Heart left ventricle (tissue), 16 donors: Measurements from ENCODE around the gene DGKZ. TPM values are rescaled to one million over a fixed set of nuclear protein-coding genes. Genes with fewer than 3 reads are reported as not detected.

Source experiments
- ATAC-seq, 4 donors: fragments of 200-7000 bp; cut with Tn5 transposase; one replicate each; pipeline ENCODE4 v1.9.1; 2020 to 2022; ENCODE audit warnings: moderate library complexity in 4 of 4, mild to moderate bottlenecking in 3 of 4, moderate number of reproducible peaks in 1 of 4
- DNase-seq, 5 donors: peaks; one replicate each; pipeline ENCODE4 v3.0.0-alpha.2; 2020
- H3K27ac ChIP-seq, 12 donors: fragments of 200-600 bp; sonication (generic) in 4 of 12; one replicate each; pipeline versions ENCODE4 v1.5.0 to v1.8.0; 2016 to 2022; ENCODE audit warnings: mild to moderate bottlenecking in 2 of 12
- H3K27me3 ChIP-seq, 9 donors: fragments of 200-600 bp; sonication (generic) in 2 of 9; one replicate each; pipeline versions ENCODE4 v1.5.1 to v1.8.0; 2016 to 2022; ENCODE audit warnings: mild to moderate bottlenecking in 3 of 9
- H3K36me3 ChIP-seq, 9 donors: fragments of 200-600 bp; sonication (generic) in 2 of 9; one replicate each; pipeline versions ENCODE4 v1.5.0 to v1.8.0; 2018 to 2022; ENCODE audit warnings: mild to moderate bottlenecking in 2 of 9
- H3K4me1 ChIP-seq, 12 donors: fragments of 200-600 bp; sonication (generic) in 4 of 12; one replicate each; pipeline versions ENCODE4 v1.5.0 to v1.8.0; 2016 to 2022; ENCODE audit warnings: mild to moderate bottlenecking in 3 of 12
- H3K4me3 ChIP-seq, 12 donors: fragments of 200-600 bp; sonication (generic) in 4 of 12; one replicate each; pipeline versions ENCODE4 v1.5.0 to v1.8.0; 2017 to 2022; ENCODE audit warnings: mild to moderate bottlenecking in 9 of 12, moderate library complexity in 4 of 12
- H3K9me3 ChIP-seq, 12 donors: fragments of 200-600 bp; sonication (generic) in 4 of 12; one replicate each; pipeline versions ENCODE4 v1.5.0 to v1.8.0; 2016 to 2022; ENCODE audit warnings: mild to moderate bottlenecking in 1 of 12
- CTCF ChIP-seq, 12 donors: fragments of 200-600 bp; sonication (generic) in 4 of 12; IDR thresholded peaks; one replicate each; pipeline versions ENCODE4 v1.5.0 to v1.8.0; 2018 to 2022; ENCODE audit warnings: antibody characterized with exemption in 12 of 12, mild to moderate bottlenecking in 5 of 12
- POLR2A ChIP-seq, 2 donors: fragments of 450-650 bp; IDR thresholded peaks; one replicate each; pipeline ENCODE4 v1.6.1; 2017; ENCODE audit warnings: antibody characterized with exemption in 2 of 2, mild to moderate bottlenecking in 2 of 2, moderate library complexity in 2 of 2
- WGBS, 4 donors: extraction: QIAGEN DNeasy Blood & Tissue Kit in 2 of 4; methylation state at CpG; one replicate each; pipeline versions ENCODE4 v1.1.5 to v1.1.7; 2013 to 2018; 5-methylcytosine and 5-hydroxymethylcytosine counted together
- intact Hi-C, 10 donors: fragments of 100-400 bp; cut with DNase I; formaldehyde crosslinking; loops; one replicate each; pipeline versions ENCODE4 v1.11.1 to v1.14.2; 2022
- polyA plus RNA-seq, 2 donors: library from polyadenylated mRNA; stranded (reverse); fragments of 200-250 nt; gene quantifications; one replicate each; pipeline ENCODE4 v1.2.3, GENCODE V29; 2013
- total RNA-seq, 9 donors: library from RNA; depleted of rRNA in 2 of 9; stranded (reverse); fragments of >200 nt in 2 of 9; fragmentation: NEBNext Ultra II Directional in 3 of 9; extraction: Animal tissue kit (Norgen Biotek cat#: 25700) in 3 of 9; gene quantifications; one replicate each; pipeline versions ENCODE4 v1.1.0 to v1.2.4, GENCODE V29; 2016 to 2023
- donor health status: ischemic (EF 13 %, LVEDD 7.1; RV severe dilation, severe dysfunction).
- donor health status: healthy with polysubstance abuse.
- donor health status: DM: no; HTN: yes; CAD: no.
- donor health status: DM: no; HTN: no; CAD: no.
- donor health status: ischemic (EF 25% LVEDD 6.9; RV normal size, moderate dysfunction).
- donor health status: ischemic (EF 25% LVEDD 5.7; RV mildly dilated, moderate dysfunction).
- donor health status: healthy.
- donor health status: DM: yes; HTN: yes; CAD: no.
- donor health status: ischemic (EF 35%, LVEDD 5.7; RV mildly dilated, moderate dysfunction).
- donor health status: nonischemic (EF 11% LVEDD 7.7; RV severe dilation, severe dysfunction).
- donor health status: DM: yes; HTN: yes; CAD: no.
- donor health status: PGD.
- donor health status: ischemic (EF 29% LVEDD 5.4; RV normal size, mild dysfunction).
- donor health status: nonischemic (EF 23%, LVEDD 6.1; RV moderate dilation, normal function).

The DGKZ gene
- total and polyA plus RNA-seq, 11 donors = 41.7 to 114 (median 59.5) TPM

GRCh38 chr11:46376258-46377050 lies 29.2 kb downstream of the DGKZ start:
- Histone ChIP-seq H3K4me3 (no peak overlapping the region), H3K36me3 (peaks cover 0 to 68% (median 61%) of the 10 kb centered on the region in 9 donors), H3K27me3 (no peaks in the 10 kb centered on the region), H3K27ac (no peak overlapping the region), H3K9me3 (no peaks in the 10 kb centered on the region), H3K4me1 (peaks cover 0 to 14% (median 6%) of the 10 kb centered on the region in 12 donors)
- no peak for ATAC-seq
- intact Hi-C loops = no loop called here
- 89 to 90% (median 89%) methylated on average over 13 to 19 of the region's 19 CpGs for WGBS, 4 donors
- TF ChIP-seq CTCF (IDR thresholded peaks at IDR 0.05) (no peak), POLR2A (IDR thresholded peaks at IDR 0.05) (no peak)
- DNase-seq = peak in 1 of 5 donors; percentile 23

- peaks cover 0 to 6% (median 0%) of the 10 kb centered on the region in 9 donors for H3K27me3 ChIP-seq
- no peak overlapping the region for H3K4me3 ChIP-seq
- H3K4me1 ChIP-seq = peaks cover 0 to 23% (median 13%) of the 10 kb centered on the region in 12 donors
- WGBS, 4 donors = 92 to 95% (median 95%) methylated on average over 11 of the region's 11 CpGs
- no peaks in the 10 kb centered on the region for H3K9me3 ChIP-seq
- intact Hi-C loops = no loop called here
- TF ChIP-seq POLR2A (IDR thresholded peaks at IDR 0.05) (no peak), CTCF (IDR thresholded peaks at IDR 0.05) (no peak)
- DNase-seq = no peak
- no peak for ATAC-seq
- H3K36me3 ChIP-seq = peaks cover 0 to 60% (median 55%) of the 10 kb centered on the region in 9 donors
- H3K27ac ChIP-seq = no peak overlapping the region
These were observed 30.0 kb downstream of the DGKZ start for GRCh38 chr11:46377290-46377689.

- Histone ChIP-seq H3K27ac (no peak overlapping the region), H3K36me3 (peaks cover 0 to 55% (median 49%) of the 10 kb centered on the region in 9 donors), H3K4me1 (peaks cover 0 to 28% (median 16%) of the 10 kb centered on the region in 12 donors), H3K27me3 (peaks cover 0 to 12% (median 0%) of the 10 kb centered on the region in 9 donors), H3K9me3 (no peaks in the 10 kb centered on the region), H3K4me3 (no peak overlapping the region)
- WGBS, 4 donors = 89 to 96% (median 94%) methylated on average over 5 of the region's 5 CpGs
- TF ChIP-seq CTCF (IDR thresholded peaks at IDR 0.05) (no peak), POLR2A (IDR thresholded peaks at IDR 0.05) (no peak)
- intact Hi-C loops = no loop called here
- DNase-seq = no peak
- no peak for ATAC-seq
These were observed 30.6 kb downstream of the DGKZ start for GRCh38 chr11:46377831-46378230.

- Histone ChIP-seq H3K9me3 (no peaks in the 10 kb centered on the region), H3K27ac (no peak overlapping the region), H3K4me3 (no peak overlapping the region), H3K36me3 (peaks cover 0 to 50% (median 46%) of the 10 kb centered on the region in 9 donors), H3K4me1 (peaks cover 0 to 32% (median 16%) of the 10 kb centered on the region in 12 donors), H3K27me3 (peaks cover 0 to 13% (median 0%) of the 10 kb centered on the region in 9 donors)
- intact Hi-C loops = no loop called here
- WGBS, 4 donors = 74 to 93% (median 85%) methylated on average over 7 to 10 of the region's 10 CpGs
- TF ChIP-seq CTCF (IDR thresholded peaks at IDR 0.05) (no peak), POLR2A (IDR thresholded peaks at IDR 0.05) (no peak)
- no peak for ATAC-seq
- peak in 1 of 5 donors; percentile 46 for DNase-seq
These were observed 31.0 kb downstream of the DGKZ start for GRCh38 chr11:46378296-46378695.
